Left hindlimb (tissue), 1 donor: ENCODE results near the gene SLC3A2.
"Not testable (repeated sequence)": the region's sequence is repeated elsewhere in the genome, so short reads cannot be mapped to it uniquely, and the experiment has no call there.

ENCODE experiments used
- DNase-seq: peaks from one replicate; pipeline ENCODE4 v3.0.0-alpha.2; 2018

SLC3A2 gene

DNA sequence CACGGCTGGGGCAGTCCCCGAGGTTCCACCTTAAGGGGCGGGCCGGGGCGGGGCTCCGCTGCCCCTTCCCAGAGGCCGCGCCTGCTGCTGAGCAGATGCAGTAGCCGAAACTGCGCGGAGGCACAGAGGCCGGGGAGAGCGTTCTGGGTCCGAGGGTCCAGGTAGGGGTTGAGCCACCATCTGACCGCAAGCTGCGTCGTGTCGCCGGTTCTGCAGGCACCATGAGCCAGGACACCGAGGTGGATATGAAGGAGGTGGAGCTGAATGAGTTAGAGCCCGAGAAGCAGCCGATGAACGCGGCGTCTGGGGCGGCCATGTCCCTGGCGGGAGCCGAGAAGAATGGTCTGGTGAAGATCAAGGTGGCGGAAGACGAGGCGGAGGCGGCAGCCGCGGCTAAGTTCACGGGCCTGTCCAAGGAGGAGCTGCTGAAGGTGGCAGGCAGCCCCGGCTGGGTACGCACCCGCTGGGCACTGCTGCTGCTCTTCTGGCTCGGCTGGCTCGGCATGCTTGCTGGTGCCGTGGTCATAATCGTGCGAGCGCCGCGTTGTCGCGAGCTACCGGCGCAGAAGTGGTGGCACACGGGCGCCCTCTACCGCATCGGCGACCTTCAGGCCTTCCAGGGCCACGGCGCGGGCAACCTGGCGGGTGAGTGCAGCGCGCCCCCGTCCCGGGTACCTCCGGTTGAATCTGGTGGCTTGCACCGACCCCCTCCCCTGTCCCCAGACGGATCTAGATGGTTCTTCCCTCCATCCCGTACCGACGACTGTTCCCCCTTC lies at the start of gene SLC3A2:
SLC3A2 (plus strand) TSS at position 94 of the 776 bp plus-strand sequence; CDS start at position 222, 128 bp downstream.
- peak; percentile 91 for DNase-seq

DNA sequence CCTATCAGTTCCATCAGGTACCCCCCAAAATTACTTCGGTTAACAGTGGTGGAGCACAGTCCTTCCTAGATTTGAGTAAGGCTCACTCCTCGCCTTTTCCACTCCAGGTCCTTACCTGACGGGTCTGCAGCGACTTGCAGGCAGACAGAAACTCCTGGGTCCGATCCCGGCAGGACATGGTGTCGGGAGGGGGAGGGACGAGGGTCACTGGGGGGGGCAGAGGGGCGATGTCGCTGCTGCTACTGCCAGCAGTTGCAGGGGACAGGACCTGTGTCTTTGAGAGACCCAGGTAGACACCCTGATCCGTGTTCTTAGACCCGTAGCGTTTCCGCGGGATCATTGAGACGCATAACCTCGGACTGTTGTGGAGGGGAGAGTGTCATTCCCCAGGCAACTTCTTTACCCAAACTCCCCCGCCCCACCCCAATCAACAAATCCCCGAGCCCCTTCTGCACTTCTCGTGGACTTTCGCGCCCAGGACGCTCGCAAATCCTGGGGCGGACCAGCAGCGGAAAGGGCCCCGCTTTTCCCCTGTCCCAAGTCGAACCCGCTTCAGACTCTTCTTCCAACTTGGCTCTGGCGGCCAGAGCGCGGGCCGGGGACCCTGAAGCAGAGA lies 49.7 kb upstream of the SLC3A2 start:
- no peak for DNase-seq

DNA sequence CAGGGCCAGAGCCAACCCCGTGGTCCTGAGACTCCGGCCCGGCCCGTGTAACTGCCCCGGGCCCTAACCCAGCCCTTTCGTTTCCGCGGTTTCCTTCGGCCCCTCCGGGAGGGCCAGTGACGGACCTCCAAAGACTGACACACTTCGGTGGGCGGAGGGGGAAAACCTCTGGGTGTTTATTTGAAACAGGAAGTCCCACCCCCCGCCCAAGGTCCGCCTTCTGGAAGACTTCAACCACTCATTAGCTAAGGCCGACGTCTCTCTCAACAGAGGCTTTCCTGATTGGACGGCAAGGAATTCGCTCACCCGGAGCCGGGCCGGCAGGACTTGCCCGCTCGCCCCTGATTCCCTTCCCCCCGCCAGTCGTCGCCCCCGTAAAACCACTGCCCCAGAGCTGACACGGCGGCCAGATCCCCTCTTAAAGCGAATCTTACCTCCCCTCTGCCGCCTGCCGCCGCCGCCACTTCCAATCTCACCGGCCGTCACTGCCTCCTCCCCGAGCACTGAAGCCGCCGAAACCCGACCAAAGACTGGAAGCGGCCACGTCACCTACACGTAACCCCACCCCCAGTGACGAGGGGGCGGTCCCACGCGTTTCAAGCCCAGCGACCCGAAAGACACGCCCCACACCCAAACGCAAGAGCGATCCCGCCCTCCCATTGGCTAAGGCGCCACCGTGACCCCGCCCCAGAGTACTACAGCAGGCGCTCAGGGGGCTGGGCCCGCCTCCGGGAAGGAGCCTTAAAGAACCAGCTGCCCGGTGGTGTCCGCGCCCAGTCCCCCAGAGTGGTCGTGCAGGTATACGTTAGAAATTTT lies 49.0 kb upstream of the SLC3A2 start, which contains the start of gene STX5:
STX5 (minus strand) TSS at position 532 of the 816 bp plus-strand sequence. CDS start 808 bp downstream, outside the sequence.
- DNase-seq: peak; percentile 99

DNA sequence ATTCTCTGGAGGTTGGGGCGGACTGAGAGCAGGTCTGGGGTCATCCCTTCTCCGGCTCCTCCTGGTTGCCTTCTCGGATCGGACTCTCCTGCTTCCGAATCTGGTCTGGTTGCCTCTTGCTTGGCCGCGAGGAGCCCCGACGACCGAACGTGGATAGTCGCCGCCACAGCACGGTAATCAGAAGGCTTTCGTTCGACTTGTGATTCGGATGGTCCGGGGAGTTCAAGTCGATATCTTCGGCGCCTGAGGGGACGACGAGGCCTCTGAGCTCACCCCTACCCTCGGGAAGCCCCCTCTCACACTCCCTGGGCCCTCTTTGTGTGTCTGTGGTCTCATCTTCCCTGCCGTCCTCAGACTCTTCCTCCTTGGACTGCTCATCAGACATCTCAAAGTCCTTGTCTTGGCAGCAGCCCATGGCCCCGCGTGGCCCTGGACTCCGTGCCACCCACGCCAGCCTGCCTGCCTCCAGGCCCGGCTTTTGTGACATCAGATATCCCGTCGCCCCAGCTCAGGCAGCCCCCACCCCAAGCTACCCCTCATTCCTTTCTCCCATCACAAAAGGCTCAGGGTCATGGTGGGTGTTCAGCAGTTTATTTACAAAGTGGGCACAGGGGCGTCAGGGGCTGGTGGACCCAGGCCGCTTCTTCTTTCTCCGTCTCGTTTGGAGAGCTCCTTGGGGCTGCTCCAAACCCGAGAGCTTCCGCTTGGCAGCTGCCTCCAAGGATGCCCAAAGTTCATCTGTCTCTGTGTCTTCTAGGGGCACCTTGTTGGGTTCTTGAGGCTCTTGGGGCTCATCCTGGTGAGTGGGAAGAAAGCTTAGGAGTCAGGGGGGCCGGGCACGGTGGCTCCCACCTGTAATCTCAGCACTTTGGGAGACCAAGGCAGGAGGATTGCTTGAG lies 48.1 kb upstream of the SLC3A2 start, which contains the start of gene TEX54:
TEX54 (minus strand) TSS at position 506 of the 899 bp plus-strand sequence.
- no peak for DNase-seq

DNA sequence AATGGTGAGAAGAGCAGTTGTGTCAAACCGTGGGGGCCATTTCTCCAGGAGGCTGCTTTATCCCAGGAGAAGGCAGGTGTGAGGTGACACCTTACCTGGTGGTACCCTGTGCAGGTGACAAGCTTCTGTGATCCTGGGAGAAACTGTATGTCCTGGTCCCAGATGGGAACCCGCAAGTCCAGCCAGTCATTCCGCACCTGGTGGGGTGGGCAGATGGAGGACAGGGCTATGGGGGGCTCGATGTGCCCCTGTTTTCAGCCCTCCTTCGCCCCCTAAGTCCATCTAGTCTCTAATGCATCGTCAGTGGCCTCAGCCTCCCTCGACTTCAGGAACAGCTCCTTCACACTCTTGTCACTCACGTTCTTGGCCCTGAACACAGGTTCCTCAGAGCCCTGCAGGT lies 45.4 kb upstream of the SLC3A2 start:
- DNase-seq: no peak

DNA sequence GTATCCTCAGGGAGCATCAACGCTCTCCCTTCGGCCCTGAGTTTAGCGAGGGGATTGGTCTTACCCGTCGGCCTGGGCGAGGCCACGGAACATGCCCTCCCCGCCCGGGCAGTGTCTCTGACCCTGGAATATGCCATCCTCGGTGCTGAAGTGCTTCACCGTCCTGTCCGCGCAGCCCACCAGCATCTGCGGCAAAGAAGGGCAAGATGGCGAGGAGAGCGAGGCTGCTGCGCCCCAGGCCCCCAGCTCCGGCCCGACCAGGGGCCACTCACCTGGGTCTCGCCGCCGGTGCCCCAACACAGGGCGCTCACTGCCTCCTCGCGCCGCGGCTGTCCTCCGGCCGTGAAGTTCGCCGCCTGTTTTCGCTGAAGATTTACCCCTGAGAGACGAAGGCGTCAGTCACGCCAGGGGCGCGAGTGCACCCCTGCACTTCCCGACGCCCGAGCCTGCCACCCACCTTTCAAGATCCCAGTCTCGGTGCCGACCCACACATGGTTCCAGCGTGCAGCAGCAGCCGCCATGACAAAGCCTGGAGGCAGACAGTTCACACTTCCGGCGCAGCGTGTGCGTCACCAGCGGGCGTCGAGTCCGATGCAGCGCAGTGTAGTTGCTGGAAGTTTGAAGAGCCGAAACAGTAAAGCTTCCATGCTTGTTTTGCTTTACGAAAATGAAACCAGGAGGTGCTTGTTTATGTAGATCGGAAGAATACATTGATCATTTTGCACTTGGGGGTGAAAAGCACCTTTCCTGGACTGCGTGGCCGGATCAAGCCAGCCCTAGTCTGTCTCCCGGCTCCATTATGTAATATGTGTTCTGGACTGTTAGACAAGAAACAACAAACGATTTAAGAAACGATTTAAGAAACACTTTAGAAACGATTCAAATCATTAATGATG lies 41.4 kb upstream of the SLC3A2 start, which contains the start of gene WDR74:
WDR74 (minus strand) TSS at position 541 of the 896 bp plus-strand sequence; CDS start at position 521, 20 bp downstream.
- peak; percentile 95 for DNase-seq

DNA sequence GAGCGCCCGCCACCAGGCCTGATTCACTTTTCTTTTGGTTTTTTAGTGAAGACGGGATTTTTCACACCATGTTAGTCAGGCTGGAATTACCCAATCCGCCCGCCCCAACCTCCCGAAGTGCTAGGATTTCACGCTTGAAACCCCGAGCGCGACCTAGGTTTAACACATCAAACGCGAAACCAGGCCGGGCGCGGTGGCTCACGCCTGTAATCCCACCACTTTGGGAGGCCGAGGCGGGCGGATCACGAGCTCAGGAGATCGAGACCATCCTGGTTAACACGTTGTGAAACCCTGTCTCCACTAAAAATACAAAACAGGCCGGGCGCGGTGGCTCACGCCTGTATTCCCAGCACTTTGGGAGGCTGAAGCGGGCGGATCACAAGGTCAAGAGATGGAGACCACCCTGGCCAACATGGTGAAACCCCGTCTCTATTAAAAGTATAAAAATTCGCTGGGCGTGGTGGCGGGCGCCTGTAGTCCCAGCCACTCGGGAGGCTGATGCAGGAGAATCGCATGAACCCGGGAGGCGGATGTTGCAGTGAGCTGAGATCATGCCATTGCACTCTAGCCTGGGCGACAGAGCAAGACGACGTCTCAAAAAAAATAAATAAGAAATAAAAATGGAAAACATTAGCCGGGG lies 39.9 kb upstream of the SLC3A2 start:
- DNase-seq: peak; percentile 63

DNA sequence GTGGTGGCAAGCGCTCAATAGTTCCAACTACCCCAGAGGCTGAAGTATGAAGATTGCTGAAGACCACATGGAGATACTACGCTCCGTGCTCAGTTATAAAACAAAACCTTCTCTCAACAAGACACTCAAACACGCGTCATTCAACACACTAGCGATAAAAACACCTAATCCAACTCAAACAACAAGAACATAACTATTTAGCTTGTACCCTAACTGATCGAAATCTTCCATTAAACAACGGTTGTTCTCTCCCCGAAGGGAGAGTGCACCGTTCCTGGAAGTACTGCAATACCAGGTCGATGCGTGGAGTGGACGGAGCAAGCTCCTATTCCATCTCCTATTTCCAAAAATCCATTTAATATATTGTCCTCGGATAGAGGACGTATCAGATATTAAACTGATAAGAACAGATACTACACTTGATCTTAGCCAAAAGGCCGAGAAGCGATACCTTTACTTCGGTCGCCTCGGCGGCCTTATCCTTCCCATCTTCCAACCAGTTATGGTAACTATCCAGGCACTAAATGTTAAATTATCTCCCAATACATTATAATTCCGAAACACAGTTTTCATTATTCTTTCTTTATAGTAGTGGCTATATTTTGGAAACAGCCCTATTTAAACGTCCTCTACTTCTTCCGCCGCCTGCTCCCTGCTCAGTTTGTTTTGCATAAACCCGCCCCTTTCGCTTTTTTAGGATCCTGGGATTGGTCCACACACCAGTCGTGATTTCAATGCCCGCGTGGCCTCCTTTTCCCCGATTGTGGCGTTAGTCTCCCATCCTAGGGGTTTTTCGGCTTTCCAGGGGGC lies 39.1 kb upstream of the SLC3A2 start:
- DNase-seq: peak; percentile 93

DNA sequence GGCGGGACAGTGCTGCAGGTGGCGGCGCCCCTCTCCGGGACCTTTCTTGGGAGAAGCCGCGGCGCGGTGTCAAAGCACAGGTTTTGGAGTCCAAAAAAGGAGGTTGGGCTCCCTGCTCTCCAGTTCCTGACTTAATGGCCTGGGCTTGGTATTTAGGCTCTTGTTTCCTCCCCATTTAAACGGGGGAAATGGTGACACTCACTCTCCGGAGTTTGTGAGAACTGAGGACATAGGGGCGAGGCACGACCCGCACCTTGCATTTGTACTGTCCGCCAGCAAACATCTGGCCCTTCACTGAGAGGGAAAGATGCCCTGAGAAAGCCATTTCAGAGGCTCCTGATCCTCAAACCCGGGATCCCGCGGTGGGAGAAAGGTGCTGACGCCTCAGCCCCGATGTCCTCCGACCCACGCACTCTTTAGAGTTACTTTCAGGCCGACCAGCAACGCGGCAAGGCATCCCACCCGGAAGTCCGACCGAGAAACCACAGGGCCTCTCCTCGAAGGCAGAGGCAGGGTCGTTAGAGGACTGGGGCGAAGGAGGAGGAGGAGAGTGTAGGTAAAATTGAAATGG lies 38.4 kb upstream of the SLC3A2 start:
- DNase-seq: peak; percentile 66

DNA sequence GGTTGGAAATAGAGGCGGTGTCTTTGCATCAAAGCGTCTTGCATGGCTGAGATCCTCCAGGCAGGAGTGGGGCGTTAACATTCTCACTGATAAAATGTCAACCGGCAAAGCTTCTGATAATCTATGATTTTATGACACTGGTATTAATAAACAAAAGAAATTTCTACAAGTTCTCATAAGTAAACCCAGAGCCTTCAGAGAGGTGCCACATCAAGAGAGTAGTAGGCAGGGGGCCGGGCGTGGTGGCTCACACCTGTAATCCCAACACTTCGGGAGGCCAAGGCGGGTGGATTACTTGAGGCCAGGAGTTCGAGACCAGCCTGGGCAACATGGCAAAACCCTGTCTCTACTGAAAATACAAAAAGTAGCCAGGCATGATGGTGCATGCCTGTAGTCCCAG lies 37.8 kb upstream of the SLC3A2 start:
- not testable (repeated sequence) for DNase-seq

DNA sequence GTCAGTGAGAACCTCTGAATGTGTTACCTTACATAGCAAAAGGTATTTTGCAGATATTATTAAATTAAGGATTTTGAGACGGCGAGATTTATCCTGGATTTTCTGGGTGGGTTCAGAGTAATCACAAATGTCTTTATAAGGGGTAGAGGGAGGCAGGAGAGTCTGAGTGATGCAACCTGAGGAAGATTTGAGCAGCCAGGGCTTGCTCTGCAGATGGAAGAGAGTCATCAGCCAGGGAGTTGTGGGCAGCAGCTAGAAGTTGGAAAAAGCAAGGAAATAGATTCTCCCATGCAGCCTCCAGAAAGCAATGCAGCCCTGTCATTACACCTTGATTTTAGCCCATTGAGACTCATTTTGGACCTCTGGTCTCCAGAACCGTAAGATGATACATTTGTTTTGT lies 37.2 kb upstream of the SLC3A2 start:
- no peak for DNase-seq

DNA sequence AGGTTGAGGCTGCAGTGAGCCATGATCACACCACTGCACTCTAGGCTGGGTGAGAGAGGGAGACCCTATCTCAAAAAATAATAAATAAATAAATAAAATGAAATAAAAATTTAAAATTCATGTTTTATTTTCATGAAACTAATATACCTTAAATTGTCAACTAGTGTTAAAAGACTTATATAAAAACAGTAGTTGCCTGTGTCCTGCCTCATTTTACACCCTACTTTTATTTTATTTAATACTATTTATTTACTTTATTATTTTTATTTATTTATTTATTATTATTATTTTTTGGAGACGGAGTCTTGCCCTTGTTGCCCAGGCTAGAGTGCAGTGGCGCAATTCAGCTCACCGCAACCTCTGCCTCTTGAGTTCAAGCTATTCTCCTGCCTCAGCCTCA lies 36.5 kb upstream of the SLC3A2 start:
- DNase-seq: no peak

DNA sequence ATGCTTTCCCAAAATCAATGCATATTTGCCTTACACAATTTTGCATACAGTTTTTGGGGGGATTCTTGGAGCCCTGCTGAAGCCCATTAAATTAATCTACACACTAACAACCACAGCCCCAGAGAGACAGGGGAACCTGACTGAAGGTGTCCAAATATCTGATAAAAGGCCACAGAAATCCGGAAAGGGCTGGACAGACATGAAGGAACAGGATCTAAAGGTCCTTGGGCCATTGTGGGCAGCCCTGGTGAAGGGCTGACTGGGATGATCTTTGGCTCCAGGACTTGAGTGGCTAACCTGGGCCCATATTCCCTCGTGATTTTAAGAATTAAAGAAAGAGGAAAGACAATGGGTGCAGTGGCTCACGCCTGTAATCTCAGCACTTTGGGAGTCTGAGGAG lies 34.5 kb upstream of the SLC3A2 start:
- DNase-seq: no peak

DNA sequence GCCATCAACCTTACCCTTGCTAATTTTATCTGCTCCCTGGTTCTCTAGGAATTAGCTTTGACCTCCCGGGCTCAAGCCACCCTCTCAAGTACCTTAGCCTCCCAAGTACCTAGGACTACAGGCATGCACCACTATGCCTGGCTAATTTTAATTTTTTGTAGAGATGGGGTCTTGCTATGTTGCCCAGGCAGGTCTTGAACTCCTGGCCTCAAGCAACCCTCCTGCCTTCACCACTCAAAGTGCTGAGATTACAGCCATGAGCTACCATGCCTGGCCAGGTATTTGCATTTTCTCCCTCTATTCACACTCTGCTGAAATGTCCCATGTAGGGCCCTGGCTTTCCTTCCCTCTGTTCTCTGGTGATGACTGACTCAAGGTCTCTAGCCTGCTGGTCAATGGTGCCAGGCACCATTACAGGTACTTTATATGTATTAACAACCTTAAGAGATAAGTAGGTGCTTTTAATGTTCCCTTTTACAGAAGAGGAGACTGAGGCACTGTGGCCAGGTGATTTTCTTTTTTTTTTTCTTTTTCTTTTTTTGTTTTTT lies 32.9 kb upstream of the SLC3A2 start:
- no peak for DNase-seq

DNA sequence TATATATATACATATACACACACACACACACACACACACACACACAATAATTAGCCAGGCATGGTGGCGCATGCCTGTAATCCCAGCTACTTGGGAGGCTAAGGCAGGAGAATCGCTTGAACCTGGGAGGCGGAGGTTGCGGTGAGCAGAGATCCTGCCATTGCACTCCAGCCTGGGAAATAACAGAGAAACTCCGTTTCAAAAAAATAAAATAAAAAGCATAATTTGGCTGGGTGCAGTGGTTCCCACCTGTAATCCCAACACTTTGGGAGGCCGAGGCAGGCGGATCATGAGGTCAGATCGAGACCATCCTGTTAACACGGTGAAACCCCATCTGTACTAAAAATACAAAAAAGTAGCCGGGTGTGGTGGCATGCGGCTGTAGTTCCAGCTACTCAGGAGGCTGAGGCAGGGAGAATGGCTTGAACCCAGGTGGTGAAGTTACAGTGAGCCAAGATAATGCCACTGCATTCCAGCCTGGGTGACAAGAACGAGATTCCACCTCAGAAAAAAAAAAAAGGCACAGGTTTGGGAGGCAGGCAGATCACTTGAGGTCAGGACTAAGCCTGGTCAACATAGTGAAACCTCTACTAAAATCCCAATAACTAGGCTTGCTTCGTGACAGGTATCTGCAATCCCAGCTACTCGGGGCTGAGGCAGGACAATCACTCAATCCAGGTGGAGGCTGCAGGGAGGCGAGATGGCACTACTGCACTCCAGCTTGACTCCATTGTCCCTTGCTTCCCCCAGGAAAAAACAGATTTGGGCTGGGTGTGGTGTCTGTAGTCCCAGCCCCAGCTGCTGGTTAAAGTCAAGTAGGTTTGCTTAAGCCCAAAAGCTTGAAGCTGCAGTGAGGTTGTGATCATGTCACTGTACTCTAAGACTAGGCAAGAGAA lies 29.5 kb upstream of the SLC3A2 start:
- DNase-seq: no peak

DNA sequence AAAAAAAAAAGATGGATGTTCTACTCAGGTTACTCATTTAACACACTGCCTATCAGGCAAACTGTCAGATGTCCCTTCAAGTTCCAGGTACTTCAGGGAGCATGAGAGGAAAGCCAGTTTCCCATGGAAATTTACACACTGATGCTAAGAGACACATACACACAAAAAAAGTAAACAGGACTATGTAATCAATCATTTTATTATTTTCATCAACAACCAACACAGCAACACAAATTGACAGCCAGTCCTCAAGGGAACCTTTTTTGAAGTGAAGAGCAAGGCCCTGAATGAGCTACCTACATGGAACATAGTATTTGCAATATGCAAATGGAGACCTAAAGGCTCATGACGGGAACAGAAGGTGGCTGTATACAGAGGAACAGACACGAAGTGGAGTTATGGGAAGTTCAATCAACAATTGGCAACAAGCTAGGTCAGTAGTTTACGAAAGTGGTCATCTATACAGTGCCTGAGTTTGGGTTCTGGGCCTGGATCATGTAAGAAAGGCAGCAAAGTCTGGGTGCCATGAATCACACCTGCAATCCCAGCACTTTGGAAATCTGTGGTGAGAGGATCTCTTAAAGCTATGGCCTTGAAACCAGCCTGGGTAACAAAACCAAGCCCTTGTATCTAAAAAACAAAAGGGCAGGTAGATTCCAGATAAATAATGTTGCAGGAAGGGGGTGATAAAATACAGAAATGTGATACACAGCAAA lies 28.7 kb upstream of the SLC3A2 start:
- no peak for DNase-seq

DNA sequence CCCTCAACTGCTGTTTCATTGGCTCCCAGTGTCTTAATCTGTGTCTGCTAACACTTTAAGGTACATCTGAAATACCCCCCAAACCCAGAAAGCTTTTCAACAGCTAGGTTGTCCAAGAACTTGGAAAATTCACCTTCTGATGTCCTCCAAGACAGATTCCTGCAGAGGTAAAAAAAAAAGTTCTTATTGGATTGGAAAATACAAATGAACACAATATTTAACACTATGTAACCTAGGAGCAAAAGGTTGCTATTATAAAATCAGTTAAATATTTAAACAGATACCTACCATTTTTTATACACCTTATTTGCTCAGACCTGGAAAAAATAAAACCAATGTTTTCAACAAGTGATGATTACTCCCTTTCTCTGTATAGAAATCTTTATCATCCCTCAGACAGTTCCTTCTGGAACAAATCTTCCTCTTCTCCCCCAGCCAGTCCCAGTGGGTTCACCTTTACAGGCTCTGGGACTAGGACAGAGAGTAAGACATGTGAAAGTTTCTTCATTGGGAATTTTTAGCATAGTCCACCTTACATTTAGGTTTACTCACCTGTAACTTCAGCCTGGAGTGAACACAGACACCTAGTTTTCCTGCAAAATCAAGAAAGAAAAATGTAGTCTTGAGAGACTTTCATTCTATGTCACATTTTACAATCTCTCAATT lies 28.0 kb upstream of the SLC3A2 start:
- no peak for DNase-seq
